Fibroblast of peridontal ligament (primary cell): Measurements from ENCODE around the gene GPR150.
"Not testable (repeated sequence)": the region's sequence is repeated elsewhere in the genome, so short reads cannot be mapped to it uniquely, and the experiment has no call there.

Experiments
- DNase-seq: peaks from one replicate; pipeline ENCODE4 v3.0.0-alpha.2; 2010; ENCODE audit errors: extremely low read depth

Gene GPR150

GRCh38 chr5:95623706-95624105 lies 3.8 kb downstream of the GPR150 start:
- no peak for DNase-seq

DNA sequence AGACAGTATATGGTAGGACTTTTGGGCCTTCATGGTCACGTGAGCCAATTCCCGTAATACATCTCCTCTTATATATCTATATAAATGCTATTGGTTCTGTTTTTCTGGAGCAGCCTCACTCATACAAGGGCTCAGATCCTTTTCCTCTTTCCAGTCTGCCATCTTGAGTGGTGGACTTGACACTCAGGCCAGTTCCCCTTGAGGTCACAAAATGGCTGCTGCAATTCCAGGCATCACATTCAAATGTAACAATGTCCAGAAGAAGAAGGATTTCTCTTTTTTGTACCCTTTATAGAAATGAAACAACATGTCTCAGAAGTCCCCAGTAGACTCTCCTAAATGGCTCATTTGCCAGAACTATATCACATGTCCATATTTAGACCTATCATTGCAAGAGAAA lies 4.5 kb downstream of the GPR150 start:
- no peak for DNase-seq

DNA sequence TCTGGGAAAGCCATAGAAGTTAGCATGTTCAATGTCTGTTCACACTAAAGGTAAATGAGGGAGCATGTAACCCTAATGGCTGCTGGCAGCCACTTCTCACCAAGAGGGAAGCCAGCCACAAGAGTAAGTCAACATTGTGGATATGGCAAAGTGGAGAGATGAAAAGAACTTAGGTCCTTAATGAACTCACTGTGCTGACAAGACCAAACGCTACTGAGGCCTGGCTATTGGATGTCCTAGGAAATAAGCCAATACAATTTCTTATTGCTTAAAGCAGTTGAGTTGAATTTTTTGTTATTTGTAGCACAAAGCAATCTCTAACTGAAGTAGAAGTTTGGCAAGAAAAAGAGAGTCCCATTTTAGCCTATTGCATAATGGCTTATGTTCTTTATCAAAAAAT lies 6.8 kb downstream of the GPR150 start:
- DNase-seq, result no peak

DNA sequence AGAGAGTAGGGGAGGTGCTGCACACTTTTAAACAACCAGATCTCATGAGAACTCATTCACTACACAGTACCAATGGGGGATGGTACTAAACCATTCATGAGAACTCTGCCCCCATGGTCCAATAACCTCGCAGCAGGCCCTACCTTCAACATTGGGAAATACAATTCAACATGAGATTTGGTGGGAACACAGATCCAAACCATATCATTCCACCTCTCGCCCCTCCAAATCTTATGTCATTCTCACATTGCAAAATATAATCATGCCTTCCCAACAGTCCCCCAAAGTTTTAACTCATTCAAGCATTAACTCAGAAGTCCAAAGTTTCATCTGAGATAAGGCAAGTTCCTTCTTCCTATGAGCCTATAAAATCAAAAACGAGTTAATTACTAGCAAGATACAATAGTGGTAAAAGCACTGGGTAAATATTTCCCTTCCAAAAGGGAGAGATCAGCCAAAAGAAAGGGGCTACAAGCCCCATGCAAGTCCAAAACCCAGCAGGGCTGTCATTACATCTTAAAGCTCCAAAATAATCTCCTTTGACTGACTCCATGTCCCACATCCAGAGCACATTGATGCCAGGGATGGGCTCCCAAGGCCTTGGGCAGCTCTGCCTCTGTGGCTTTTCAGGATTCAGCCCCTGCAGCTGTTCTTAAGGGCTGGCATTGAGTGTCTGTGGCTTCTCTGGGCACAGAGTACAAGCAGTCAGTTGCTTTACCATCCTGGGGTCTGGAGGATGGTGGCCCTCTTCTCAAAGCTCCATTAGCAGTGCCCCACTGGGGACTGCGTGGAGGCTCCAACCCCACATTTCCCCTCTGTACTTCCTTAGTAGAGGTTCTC lies 8.3 kb downstream of the GPR150 start:
- DNase-seq, result no peak

DNA sequence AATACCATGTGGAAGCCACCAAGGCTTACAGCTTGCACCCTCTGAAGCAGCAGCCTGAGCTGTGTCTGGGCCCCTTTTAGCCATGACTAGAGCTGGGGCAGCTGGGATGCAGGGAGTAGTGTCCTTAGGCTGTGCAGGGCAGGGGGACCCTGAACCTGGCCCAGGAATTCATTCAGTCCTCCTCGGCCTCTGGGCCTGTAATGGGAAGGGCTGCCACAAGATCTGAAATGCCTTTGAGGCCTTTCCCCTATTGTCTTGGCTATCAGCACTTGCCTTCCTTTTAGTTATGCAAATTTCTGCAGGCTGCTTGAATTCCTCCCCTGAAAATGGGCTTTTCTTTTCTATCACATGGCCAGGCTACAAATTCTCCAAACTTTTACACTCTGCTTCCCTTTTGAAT lies 9.0 kb downstream of the GPR150 start:
- no peak for DNase-seq

- DNase-seq, result no peak
These were observed 10.6 kb downstream of the GPR150 start for GRCh38 chr5:95630394-95630917.

DNA sequence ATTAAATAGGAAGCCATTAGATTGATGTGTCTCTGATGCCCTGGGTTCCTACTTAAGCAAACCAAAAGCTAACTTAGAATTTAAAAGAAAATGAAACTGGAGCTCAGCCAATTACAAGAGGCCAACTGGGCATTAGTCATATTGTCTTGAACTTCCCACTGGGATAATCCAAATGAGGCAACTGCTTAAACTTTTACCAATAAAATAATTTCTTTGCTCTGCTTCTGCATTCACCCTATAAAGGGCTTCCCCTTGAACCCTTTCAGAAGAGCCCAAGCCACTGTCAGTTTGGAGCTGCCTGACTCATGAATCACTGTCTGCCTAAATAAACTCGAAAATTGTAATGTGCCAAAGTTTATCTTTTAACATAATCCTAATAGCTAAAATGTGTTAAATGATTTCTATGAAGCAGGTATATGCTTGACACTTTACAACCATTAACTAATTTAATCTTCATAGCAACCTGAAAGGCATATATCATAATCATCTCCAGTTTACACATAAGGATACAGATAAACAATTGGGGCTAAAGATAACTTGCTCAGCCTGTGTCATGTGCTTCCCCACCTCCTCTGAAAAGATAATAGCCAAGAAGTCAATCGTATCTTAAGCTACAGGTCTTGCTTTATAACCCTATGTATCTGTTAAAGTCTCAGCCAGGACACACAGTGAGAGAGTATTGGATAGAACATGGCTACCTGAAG lies 11.5 kb downstream of the GPR150 start:
- peak; percentile 93 for DNase-seq

DNA sequence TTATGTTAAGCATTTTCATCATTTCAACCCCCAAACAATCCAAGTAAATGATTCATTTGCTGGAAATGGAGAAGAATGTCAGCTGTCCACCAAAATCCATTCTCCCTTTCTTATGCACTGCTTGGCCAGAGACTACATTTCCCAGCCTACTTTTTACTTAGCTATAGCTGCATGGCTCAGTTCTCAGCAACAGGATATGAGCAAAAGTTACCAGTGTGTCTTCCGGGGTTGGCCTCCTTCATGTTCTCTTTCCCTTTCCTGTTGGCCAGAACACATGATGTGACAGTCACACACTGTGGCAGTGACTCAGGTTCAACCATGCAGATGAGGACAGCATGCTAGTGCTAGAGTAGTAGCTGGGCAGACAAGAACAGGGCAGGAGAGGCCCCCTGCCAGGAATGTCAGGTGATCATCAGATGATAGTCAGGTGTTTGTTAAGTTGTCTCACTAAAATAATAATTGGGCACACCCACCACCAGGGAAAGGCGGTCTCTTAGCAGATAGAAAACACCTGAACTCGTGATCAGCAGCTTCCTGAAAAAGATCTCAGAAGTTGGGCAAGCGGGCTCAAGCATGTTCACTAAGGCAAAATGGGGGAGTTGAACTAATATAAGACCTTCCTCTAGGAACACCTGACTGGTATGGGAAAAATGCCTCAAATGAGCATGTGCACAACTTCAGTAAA lies 12.2 kb downstream of the GPR150 start:
- peak; percentile 63 for DNase-seq

DNA sequence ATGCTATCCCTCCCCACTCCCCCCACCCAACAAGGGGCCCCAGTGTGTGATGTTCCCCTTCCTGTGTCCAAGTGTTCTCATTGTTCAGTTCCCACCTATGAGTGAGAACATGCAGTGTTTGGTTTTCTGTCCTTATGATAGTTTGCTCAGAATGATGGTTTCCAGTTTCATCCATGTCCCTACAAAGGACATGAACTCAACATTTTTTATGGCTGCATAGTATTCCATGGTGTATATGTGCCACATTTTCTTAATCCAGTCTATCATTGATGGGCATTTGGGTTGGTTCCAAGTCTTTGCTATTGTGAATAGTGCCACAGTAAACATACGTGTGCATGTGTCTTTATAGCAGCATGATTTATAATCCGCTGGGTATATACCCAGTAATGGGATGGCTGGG lies 13.1 kb downstream of the GPR150 start:
- not testable (repeated sequence) for DNase-seq

- no peak for DNase-seq
These were observed 13.8 kb downstream of the GPR150 start for GRCh38 chr5:95633671-95634070.

GRCh38 chr5:95634081-95634480 lies 14.2 kb downstream of the GPR150 start:
- DNase-seq, result no peak

GRCh38 chr5:95638632-95639031 lies 18.7 kb downstream of the GPR150 start:
- DNase-seq, result no peak

DNA sequence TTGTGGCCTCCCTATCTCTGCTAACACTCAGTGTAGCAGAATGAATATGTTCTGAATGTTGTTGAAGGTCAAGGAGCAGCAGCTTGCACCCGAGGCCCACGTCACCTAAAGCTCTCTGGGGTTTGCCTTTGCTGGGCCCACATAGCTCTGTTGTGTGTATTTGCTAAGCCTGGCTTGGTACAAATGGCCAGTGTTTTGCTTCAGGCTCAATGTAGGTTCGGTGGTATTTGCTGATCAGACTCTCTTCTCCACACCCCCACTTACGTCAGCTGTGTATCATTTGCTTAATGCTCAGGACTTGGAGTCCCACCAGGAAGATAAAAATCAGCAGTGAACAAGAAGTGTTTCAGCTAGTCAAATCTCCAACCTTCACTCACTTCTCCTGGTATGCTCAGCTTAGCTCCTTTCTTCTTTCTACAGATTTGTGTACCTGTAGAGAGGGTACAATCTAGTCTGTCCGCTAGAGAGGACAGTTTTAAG lies 21.9 kb downstream of the GPR150 start:
- peak; percentile 39 for DNase-seq

GRCh38 chr5:95643152-95643551 lies 23.3 kb downstream of the GPR150 start:
- DNase-seq, result no peak

- peak; percentile 75 for DNase-seq
These were observed 24.6 kb downstream of the GPR150 start for GRCh38 chr5:95644351-95645042.

DNA sequence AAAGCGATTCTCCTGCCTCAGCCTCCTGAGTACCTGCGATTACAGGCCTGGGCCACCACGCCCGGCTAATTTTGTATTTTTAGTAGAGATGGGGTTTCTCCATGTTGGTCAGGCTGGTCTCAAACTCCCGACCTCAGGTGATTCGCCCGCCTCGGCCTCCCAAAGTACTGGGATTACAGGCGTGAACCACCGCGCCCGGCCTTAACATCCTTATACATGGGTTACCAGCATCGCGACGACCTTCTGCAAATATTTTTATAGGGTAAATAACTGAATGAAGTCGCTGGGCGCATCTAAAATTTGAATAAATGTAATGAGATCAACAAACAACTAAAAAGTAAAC lies 26.3 kb downstream of the GPR150 start:
- DNase-seq, result not testable (repeated sequence)

DNA sequence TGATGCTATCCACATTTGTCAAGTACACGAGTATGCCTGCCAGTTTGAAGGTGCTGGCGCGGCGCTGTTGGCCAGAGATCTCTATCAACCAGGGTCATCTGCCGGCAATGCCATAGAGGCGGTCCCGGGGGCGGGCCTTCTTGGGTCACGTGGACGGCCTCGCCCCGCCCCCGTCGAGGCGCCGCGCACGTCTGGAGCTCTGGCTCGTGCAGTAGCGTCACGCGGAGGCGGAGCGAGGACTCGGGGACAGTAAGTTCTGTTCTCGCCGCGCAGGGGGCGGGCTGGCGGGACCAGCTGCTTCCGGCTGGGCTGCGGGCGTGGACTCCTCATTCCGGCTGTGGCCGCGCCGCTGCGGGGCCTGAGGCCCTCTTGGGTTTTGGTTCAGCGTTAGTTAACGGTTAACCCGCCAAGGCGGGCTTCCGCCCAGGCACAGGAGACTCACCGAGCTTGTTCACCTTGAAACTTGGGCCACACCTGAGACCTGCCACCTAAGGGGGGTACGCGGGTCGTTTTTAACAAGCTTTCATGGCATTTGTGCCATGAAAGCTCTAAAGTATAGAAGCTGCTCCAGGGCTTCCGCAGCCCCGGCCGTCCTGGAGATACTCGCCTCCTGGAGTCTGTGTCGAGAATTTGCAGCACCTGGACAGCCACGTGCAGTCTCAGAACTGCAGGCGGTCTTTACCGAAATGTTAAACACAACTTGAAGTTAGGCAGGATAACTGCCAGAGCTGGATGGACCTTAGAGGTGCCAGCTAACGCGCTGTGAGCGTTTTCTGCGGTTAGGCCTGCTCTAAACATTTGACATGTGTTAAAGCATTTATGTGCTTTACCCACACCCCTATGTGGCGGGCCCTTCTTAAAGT lies 26.9 kb downstream of the GPR150 start, which contains the start of gene RFESD:
Gene RFESD, plus strand, starts transcription at position 209 of the 863 bp plus-strand sequence. CDS start 5,495 bp downstream, outside the sequence.
- DNase-seq, result peak; percentile 93

DNA sequence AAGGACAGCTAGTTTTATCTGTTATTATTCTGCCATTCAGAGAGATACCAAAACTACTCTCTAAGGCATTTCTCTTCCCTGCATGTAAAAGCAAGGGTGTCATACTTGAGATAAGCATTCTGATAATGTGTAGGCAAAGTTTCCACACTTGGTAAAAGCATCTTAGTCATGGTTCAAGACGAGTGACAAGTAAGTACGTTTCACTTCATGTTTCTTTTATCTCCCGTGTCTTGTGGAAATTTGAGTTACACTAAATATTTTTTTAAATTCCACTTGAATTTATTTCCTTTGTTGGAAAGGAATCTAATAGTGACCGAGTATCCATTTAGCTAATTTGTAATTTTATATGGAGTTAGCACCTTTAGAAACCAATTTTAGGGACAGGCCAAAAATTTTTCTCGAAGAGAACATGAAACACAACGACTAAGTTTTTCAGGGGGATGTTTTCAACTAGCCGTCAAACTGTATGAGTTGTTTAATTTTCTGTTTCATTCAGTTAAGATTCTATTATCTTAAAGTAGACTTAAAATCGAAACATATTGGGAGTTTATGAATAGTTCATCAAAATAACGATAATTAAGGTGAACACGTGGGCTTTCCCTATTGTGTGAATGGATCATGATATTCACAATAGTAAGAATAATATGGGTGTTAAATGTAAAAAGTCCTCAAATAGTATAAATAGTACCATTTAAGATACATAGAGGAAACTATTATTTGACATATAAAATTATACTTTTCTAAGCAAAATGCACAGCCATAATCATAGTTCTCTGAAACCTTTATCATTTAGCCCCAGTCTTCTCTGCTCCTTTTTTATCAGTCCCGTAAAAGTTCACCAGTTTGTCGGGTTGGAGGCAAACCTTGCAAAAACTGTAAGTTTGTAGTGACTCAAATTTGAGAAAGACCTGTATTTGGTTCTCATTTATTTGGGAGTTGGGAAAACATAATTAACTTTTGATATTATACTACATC lies 28.3 kb downstream of the GPR150 start:
- no peak for DNase-seq

- DNase-seq, result no peak
These were observed 29.4 kb downstream of the GPR150 start for GRCh38 chr5:95649274-95649673.
